ENCODE data around the gene PSMD9. TPM values are rescaled to one million over a fixed set of nuclear protein-coding genes. Genes with fewer than 3 reads are reported as not detected.

The PSMD9 gene
- total RNA-seq, 3 donors from 2014 or later, result 97.7 to 106 (median 103) TPM

DNA sequence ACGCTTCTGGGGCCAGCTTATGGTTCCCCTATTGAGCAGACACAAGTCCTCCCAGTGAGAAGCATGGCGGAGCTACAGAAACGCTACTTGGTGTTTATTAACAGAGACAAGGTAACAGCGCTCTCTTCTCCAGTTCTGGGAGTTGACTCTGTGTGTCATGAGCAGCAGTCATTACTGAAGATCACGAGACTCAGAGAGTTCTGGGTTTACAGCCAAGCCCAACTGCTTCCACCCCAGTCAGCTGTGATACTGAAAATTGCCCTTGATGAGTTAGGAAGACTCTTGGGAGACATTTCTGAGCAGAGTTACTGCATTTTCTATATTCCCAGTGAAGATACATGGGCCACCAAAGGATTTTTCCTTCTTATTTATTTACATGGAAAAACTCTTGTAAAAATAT lies 78.4 kb downstream of the PSMD9 start:
- Mint-ChIP-seq H3K9me3 (no peaks in the 10 kb centered on the region), H3K4me3 (no peak overlapping the region), H3K27me3 (ENCODE audit: low read depth) (no peaks in the 10 kb centered on the region), H3K36me3 (ENCODE audit: insufficient read depth) (no peaks in the 10 kb centered on the region), H3K4me1 (ENCODE audit: low read depth) (no peaks in the 10 kb centered on the region)
- DNase-seq, result no peak
- no peak for ATAC-seq

Other genes with a start within 250 kb of the PSMD9 start
- gene MORN3, start 219.1 kb upstream of the PSMD9 start, total RNA-seq, result 1 to 10 TPM in 2 of 3 donors, under 1 TPM in 1; 0.60 to 1.2 (median 1.2) TPM
- 10 to 100 TPM; 14.2 to 19.1 (median 17.7) TPM for gene TMEM120B, start 176.0 kb upstream of the PSMD9 start, total RNA-seq
- gene RHOF, start 95.1 kb upstream of the PSMD9 start, total RNA-seq, result 10 to 100 TPM; 80.7 to 94.6 (median 85.8) TPM
- gene SETD1B, start 84.8 kb upstream of the PSMD9 start, total RNA-seq, result 10 to 100 TPM; 30.4 to 32.7 (median 31.7) TPM
- gene HPD, start 29.9 kb upstream of the PSMD9 start, total RNA-seq, result under 1 TPM; 0.20 to 0.27 (median 0.26) TPM
- under 1 TPM; 0.46 to 0.82 (median 0.78) TPM for gene CFAP251, start 29.8 kb downstream of the PSMD9 start, total RNA-seq
- gene BCL7A, start 133.1 kb downstream of the PSMD9 start, total RNA-seq, result 10 to 100 TPM in 1 of 3 donors, 1 to 10 TPM in 2; 8.9 to 10.6 (median 9.0) TPM
- gene MLXIP, start 190.0 kb downstream of the PSMD9 start, total RNA-seq, result 10 to 100 TPM; 35.9 to 42.3 (median 37.9) TPM